ENCODE measurements around the gene NUP205. TPM values are rescaled to one million over a fixed set of nuclear protein-coding genes. Genes with fewer than 3 reads are reported as not detected.

NUP205 gene
- total and polyA plus RNA-seq, 2 of the 13 experiments (the other 11 are each of a cell fraction or from before 2014, with no cell fraction given), result 46.2 to 87.2 TPM

GRCh38 chr7:135662373-135663114 lies 104.8 kb downstream of the NUP205 start, which contains the start of gene STMP1 (continued):
- TF ChIP-seq, protein P1, sequence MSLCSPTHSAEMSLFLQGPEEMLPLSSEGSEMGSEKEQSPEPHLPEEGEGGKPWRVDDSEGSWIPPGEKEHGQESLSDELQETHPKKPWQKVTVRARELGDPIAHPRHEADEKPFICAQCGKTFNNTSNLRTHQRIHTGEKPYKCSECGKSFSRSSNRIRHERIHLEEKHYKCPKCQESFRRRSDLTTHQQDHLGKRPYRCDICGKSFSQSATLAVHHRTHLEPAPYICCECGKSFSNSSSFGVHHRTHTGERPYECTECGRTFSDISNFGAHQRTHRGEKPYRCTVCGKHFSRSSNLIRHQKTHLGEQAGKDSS (CRISPR knock-in tag; IDR thresholded peaks at IDR 0.05; ENCODE audit: borderline replicate concordance, low read depth), result peak; percentile 96; the same call in 1 of the 2 replicates
- TF ChIP-seq, protein P2, sequence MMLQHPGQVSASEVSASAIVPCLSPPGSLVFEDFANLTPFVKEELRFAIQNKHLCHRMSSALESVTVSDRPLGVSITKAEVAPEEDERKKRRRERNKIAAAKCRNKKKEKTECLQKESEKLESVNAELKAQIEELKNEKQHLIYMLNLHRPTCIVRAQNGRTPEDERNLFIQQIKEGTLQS (CRISPR knock-in tag; IDR thresholded peaks at IDR 0.05), result no peak; the same call in 1 of the 2 replicates
- peak; percentile 98 for TF ChIP-seq ARID4A (CRISPR knock-in tag; IDR thresholded peaks at IDR 0.05; ENCODE audit: borderline replicate concordance)
- peak; percentile 62; the same call in 1 of the 2 replicates for TF ChIP-seq FOXK1 (CRISPR knock-in tag; IDR thresholded peaks at IDR 0.05; ENCODE audit: borderline replicate concordance, low read depth)
- TF ChIP-seq ZNF33B (CRISPR knock-in tag; IDR thresholded peaks at IDR 0.05), result 0 out of 2 replicates have a peak, but pooled peaks have one; percentile 25
- TF ChIP-seq SIN3A (IDR thresholded peaks at IDR 0.05; ENCODE audit: borderline replicate concordance, low read depth, low read length), result peak; percentile 17; the same call in 1 of the 2 replicates
- TF ChIP-seq ZNF441 (CRISPR knock-in tag; IDR thresholded peaks at IDR 0.05; ENCODE audit: borderline replicate concordance), result peak; percentile 15; the same call in 1 of the 2 replicates
- TF ChIP-seq GZF1 (CRISPR knock-in tag; IDR thresholded peaks at IDR 0.05), result peak; percentile 69; the same call in 1 of the 2 replicates
- peak; percentile 72 for TF ChIP-seq ARNT2 (CRISPR knock-in tag; IDR thresholded peaks at IDR 0.05; ENCODE audit: low read depth)
- TF ChIP-seq TBX3 (IDR thresholded peaks at IDR 0.05; ENCODE audit: borderline replicate concordance), result no peak
- 0 out of 2 replicates have a peak, but pooled peaks have one; percentile 36 for TF ChIP-seq CCDC6 (CRISPR knock-in tag; IDR thresholded peaks at IDR 0.05)
- TF ChIP-seq, protein P3, sequence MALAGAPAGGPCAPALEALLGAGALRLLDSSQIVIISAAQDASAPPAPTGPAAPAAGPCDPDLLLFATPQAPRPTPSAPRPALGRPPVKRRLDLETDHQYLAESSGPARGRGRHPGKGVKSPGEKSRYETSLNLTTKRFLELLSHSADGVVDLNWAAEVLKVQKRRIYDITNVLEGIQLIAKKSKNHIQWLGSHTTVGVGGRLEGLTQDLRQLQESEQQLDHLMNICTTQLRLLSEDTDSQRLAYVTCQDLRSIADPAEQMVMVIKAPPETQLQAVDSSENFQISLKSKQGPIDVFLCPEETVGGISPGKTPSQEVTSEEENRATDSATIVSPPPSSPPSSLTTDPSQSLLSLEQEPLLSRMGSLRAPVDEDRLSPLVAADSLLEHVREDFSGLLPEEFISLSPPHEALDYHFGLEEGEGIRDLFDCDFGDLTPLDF (CRISPR knock-in tag; IDR thresholded peaks at IDR 0.05), result peak; percentile 65; the same call in 1 of the 2 replicates
- TF ChIP-seq MLLT10 (CRISPR knock-in tag; IDR thresholded peaks at IDR 0.05), result no peak
- peak; percentile 76 for TF ChIP-seq BATF2 (CRISPR knock-in tag; IDR thresholded peaks at IDR 0.05)
- TF ChIP-seq MAZ (IDR thresholded peaks at IDR 0.05; ENCODE audit: borderline replicate concordance, low read depth, low read length), result peak; percentile 89
- TF ChIP-seq MAZ (CRISPR knock-in tag; IDR thresholded peaks at IDR 0.05; ENCODE audit: low read depth), result peak; percentile 95
- TF ChIP-seq E2F5 (CRISPR knock-in tag; conservative IDR thresholded peaks at IDR 0.05), result peak; percentile 70
- TF ChIP-seq WIZ (CRISPR knock-in tag; IDR thresholded peaks at IDR 0.05), result peak; percentile 90; the same call in 1 of the 2 replicates

Measured in HepG2 (cell line).